ENCODE results near the gene PUS1.

- TF ChIP-seq CTCF (conservative IDR thresholded peaks at IDR 0.05; ENCODE audit: low read length), result no peak
- TF ChIP-seq EZH2phosphoT487 (IDR thresholded peaks at IDR 0.05; ENCODE audit: borderline replicate concordance, low read depth, low read length), result no peak
Measured at GRCh38 chr12:131919051-131919347, 10.1 kb upstream of the PUS1 start.
